Nephron progenitor cell (in vitro differentiated cells): ENCODE data around the gene OTOGL.

Source experiments
- DNase-seq: peaks from one replicate; pipeline ENCODE4 v3.0.0; 2021
- H3K27ac Mint-ChIP-seq: 2 replicates; pipeline ENCODE4 v1.8.0; 2021; ENCODE audit warnings: mild to moderate bottlenecking, moderate library complexity, mixed read lengths
- H3K27me3 Mint-ChIP-seq: 2 replicates; pipeline ENCODE4 v1.8.0; 2021; ENCODE audit warnings: mild to moderate bottlenecking, low read depth, mixed read lengths; ENCODE audit not compliant: poor library complexity
- H3K36me3 Mint-ChIP-seq: 2 replicates; pipeline ENCODE4 v1.8.0; 2021; ENCODE audit warnings: low read depth, mixed read lengths
- H3K4me1 Mint-ChIP-seq: 2 replicates; pipeline ENCODE4 v1.8.0; 2021; ENCODE audit warnings: mixed read lengths
- H3K4me3 Mint-ChIP-seq: 2 replicates; pipeline ENCODE4 v1.8.0; 2021; ENCODE audit warnings: mild to moderate bottlenecking, moderate library complexity, mixed read lengths
- H3K9me3 Mint-ChIP-seq: 2 replicates; pipeline ENCODE4 v1.8.0; 2021; ENCODE audit warnings: mild to moderate bottlenecking, moderate library complexity, mixed read lengths
- CTCF ChIP-seq: fragments of 200-600 bp; sonication (generic); IDR thresholded peaks from 2 replicates; pipeline ENCODE4 v1.5.0; 2021; ENCODE audit warnings: antibody characterized with exemption

Gene OTOGL

GRCh38 chr12:80086025-80086424, 13.3 kb upstream of the OTOGL start:
- no peak overlapping the region for H3K27ac Mint-ChIP-seq
- no peak overlapping the region for H3K4me3 Mint-ChIP-seq
- H3K27me3 Mint-ChIP-seq, result peaks cover 4% of the 10 kb centered on the region
- H3K9me3 Mint-ChIP-seq, result peaks cover 25% of the 10 kb centered on the region
- no peak for DNase-seq
- no peak for TF ChIP-seq CTCF
- H3K36me3 Mint-ChIP-seq, result peaks cover 7% of the 10 kb centered on the region
- H3K4me1 Mint-ChIP-seq, result peaks cover 12% of the 10 kb centered on the region

- TF ChIP-seq CTCF, result no peak
- H3K27ac Mint-ChIP-seq, result no peak overlapping the region
- peaks cover 4% of the 10 kb centered on the region for H3K27me3 Mint-ChIP-seq
- no peaks in the 10 kb centered on the region for H3K36me3 Mint-ChIP-seq
- H3K4me1 Mint-ChIP-seq, result peaks cover 12% of the 10 kb centered on the region
- H3K9me3 Mint-ChIP-seq, result peaks cover 8% of the 10 kb centered on the region
- no peak overlapping the region for H3K4me3 Mint-ChIP-seq
- DNase-seq, result no peak
Observed at GRCh38 chr12:80087486-80088213, 11.7 kb upstream of the OTOGL start.

- no peaks in the 10 kb centered on the region for H3K36me3 Mint-ChIP-seq
- no peak for DNase-seq
- no peaks in the 10 kb centered on the region for H3K4me1 Mint-ChIP-seq
- no peak overlapping the region for H3K27ac Mint-ChIP-seq
- no peak for TF ChIP-seq CTCF
- H3K27me3 Mint-ChIP-seq, result peaks cover 3% of the 10 kb centered on the region
- no peak overlapping the region for H3K4me3 Mint-ChIP-seq
- no peaks in the 10 kb centered on the region for H3K9me3 Mint-ChIP-seq
Observed at GRCh38 chr12:80100591-80100990, 1.3 kb downstream of the OTOGL start.

GRCh38 chr12:80101126-80101525, 1.8 kb downstream of the OTOGL start:
- H3K4me3 Mint-ChIP-seq, result no peak overlapping the region
- H3K36me3 Mint-ChIP-seq, result no peaks in the 10 kb centered on the region
- no peak for TF ChIP-seq CTCF
- H3K27ac Mint-ChIP-seq, result no peak overlapping the region
- H3K4me1 Mint-ChIP-seq, result no peaks in the 10 kb centered on the region
- no peak for DNase-seq
- H3K9me3 Mint-ChIP-seq, result no peaks in the 10 kb centered on the region
- peaks cover 1% of the 10 kb centered on the region for H3K27me3 Mint-ChIP-seq

- no peaks in the 10 kb centered on the region for H3K4me1 Mint-ChIP-seq
- no peaks in the 10 kb centered on the region for H3K9me3 Mint-ChIP-seq
- H3K27ac Mint-ChIP-seq, result no peak overlapping the region
- no peaks in the 10 kb centered on the region for H3K36me3 Mint-ChIP-seq
- H3K27me3 Mint-ChIP-seq, result peaks cover 6% of the 10 kb centered on the region
- no peak for DNase-seq
- no peak overlapping the region for H3K4me3 Mint-ChIP-seq
- TF ChIP-seq CTCF, result no peak
Observed at GRCh38 chr12:80107221-80107620, 7.9 kb downstream of the OTOGL start.

GRCh38 chr12:80116735-80117134, 17.4 kb downstream of the OTOGL start:
- no peak overlapping the region for H3K27ac Mint-ChIP-seq
- no peak for DNase-seq
- TF ChIP-seq CTCF, result no peak

More at GRCh38 chr12:80116735-80117134, 17.4 kb downstream of the OTOGL start:
- H3K4me3 Mint-ChIP-seq, result no peak overlapping the region
- H3K36me3 Mint-ChIP-seq, result peaks cover 6% of the 10 kb centered on the region
- H3K27me3 Mint-ChIP-seq, result peaks cover 4% of the 10 kb centered on the region
- H3K9me3 Mint-ChIP-seq, result peaks cover 27% of the 10 kb centered on the region
- H3K4me1 Mint-ChIP-seq, result peaks cover 30% of the 10 kb centered on the region
